H54 (cell line): ENCODE data around the gene SENP6.
"Not testable (repeated sequence)": the region's sequence is repeated elsewhere in the genome, so short reads cannot be mapped to it uniquely, and the experiment has no call there.

Experiments
- DNase-seq: peaks from one replicate; pipeline ENCODE4 v3.0.0; 2011; ENCODE audit warnings: low spot score, mixed read lengths; ENCODE audit not compliant: insufficient read length
- FAIRE-seq: peaks from 3 replicates; lab custom pipeline; 2011; peaks lifted over from hg19 to GRCh38; lab: Jason Lieb, UNC
- POLR2A ChIP-seq: IDR thresholded peaks from 2 replicates; pipeline ENCODE4 v1.6.1; 2011; ENCODE audit warnings: low read depth, mild to moderate bottlenecking, low read length

Gene SENP6

DNA sequence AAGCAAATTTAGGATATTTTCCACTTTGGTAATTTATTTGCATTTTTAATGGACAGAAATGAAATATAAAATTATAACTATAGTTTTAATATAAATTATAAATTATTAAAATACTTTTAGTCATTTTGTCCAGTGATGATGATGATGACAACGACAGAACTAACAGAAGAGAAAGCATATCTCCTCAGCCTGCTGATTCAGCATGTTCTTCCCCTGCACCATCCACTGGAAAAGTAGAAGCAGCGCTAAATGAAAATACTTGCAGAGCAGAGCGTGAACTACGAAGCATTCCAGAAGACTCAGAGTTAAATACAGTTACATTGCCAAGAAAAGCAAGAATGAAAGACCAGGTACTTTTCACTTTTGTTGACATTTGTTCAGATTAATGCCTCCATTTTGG is 64.9 kb downstream of the SENP6 start:
- no peak for TF ChIP-seq POLR2A
- FAIRE-seq (no peak), DNase-seq (no peak)

DNA sequence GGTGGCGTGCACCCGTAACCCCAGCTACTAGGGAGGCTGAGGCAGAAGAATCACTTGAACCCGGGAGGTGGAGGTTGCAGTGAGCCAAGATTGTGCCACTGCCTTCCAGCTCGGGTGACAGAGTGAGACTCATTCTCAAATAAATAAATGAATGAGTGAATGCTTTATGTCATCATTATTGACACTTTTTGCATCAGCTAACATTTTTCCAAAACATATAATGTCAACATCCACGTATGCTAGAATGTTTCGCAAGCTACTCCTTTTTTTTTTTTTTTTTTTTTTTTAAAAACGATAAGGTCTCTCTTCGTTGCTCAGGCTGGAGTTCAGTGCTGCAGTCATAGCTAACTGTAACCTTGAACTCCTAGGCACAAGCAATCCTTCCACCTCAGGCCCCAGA is 72.2 kb downstream of the SENP6 start:
- no peak for FAIRE-seq
- no peak for DNase-seq
- TF ChIP-seq POLR2A, result no peak

DNA sequence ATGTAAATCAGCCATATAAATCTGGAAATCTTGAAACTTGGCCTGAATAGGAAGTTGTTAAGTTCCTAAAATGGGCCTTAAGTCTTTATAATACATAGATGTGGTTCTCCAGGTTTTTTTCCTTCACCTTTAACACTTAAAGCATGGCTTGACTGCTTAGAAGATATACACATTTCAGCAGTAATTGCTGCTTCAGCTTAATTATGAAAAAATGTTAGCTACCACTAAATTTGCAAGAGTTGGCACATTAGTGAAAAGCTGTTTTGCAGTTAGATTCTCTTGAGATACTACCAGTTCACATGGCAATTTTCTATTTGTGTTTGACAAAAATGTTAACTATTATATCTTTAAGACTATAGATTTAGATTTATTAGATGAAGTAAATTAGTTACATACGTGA is 74.7 kb downstream of the SENP6 start:
- DNase-seq, result no peak
- TF ChIP-seq POLR2A, result no peak
- no peak for FAIRE-seq

DNA sequence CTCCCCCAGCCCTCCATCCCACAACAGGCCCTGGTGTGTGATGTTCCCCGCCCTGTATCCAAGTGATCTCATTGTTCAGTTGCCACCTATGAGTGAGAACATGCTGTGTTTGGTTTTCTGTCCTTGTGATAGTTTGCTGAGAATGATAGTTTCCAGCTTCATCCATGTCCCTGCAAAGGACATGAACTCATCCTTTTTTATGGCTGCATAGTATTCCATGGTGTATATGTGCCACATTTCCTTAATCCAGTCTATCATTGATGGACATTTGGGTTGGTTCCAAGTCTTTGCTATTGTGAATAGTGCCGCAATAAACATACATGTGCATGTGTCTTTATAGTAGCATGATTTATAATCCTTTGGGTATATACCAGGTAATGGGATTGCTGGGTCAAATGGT is 80.9 kb downstream of the SENP6 start:
- DNase-seq, FAIRE-seq: not testable (repeated sequence)

DNA sequence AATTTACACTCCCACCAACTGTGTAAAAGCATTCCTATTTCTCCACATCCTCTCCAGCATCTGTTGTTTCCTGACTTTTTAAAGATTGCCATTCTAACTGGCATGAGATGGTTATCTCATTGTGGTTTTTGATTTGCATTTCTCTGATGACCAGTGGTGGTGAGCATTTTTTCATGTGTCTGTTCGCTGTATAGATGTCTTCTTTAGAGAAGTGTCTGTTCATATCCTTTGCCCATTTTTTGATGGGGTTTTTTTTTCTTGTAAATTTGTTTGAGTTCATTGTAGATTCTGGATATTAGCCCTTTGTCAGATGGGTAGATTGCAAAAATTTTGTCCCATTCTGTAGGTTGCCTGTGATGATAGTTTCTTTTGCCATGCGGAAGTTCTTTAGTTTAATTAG is 81.3 kb downstream of the SENP6 start:
- DNase-seq, FAIRE-seq: not testable (repeated sequence)

DNA sequence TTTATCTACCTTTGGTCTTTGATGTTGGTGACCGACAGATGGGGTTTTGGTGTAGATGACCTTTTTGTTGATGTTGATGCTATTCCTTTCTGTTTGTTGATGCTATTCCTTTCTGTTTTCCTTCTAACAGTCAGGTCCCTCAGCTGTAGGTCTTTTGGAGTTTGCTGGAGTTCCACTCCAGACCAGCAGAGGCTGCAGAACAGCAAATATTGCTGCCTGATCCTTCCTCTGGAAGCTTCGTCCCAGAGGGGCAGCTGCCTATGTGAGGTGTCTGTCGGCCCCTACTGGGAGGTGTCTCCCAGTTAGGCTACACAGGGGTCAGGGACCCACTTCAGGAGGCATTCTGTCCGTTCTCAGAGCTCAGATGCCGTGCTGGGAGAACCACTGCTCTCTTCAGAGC is 85.9 kb downstream of the SENP6 start:
- DNase-seq, FAIRE-seq: not testable (repeated sequence)

DNA sequence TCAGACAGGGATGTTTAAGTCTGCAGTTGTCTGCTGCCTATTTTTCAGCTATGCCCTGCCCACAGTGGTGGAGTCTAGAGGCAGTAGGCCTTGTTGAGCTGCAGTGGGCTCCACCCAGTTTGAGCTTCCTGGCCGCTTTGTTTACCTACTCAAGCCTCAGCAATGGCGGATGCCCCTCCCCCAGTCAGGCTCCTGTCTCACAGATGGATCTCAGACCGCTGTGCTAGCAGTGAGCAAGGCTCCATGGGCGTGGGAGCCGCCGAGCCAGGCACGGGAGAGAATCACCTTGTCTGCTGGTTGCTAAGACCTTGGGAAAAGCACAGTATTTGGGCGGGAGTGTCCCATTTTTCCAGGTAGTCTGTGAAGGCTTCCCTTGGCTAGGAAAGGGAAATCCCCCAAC is 86.3 kb downstream of the SENP6 start:
- DNase-seq, FAIRE-seq: not testable (repeated sequence)

DNA sequence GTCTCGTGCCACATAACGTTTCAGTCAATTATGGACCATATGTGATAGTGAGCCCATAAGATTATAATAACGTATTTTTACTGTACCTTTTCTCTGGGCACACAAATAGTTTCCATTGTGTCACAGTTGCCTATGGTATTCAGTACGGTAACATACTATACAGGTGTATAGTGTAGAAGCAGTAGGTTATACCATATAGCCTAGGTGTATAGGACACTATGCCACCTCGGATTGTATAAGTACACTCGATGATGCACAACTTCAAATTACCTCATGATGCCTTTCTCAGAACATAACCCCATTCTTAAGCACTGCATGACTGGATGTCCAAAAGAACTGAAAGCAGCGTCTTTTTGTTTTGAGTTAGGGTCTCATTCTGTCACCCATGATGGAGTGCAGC is 87.9 kb downstream of the SENP6 start:
- TF ChIP-seq POLR2A, result no peak
- FAIRE-seq (no peak), DNase-seq (no peak)

DNA sequence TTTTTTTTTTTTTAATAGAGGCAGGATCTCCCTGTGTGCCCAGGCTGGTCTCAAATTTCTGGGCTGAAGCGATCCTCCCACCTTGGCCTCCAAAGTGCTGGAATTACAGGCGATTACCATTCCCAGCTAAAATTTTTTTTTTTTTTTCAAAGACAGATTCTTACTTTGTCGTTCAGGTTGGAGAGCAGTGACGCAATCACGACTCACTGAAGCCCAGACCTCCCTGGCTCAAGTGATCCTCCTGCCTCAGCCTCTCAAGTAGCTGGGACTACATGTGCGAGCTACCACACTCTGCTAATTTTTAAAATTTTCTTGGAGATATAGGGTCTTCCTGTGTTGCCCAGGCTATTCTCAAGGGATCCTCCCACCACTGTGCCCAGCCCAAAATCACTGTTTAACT is 89.3 kb downstream of the SENP6 start:
- DNase-seq (no peak), FAIRE-seq (no peak)
- TF ChIP-seq POLR2A, result no peak

DNA sequence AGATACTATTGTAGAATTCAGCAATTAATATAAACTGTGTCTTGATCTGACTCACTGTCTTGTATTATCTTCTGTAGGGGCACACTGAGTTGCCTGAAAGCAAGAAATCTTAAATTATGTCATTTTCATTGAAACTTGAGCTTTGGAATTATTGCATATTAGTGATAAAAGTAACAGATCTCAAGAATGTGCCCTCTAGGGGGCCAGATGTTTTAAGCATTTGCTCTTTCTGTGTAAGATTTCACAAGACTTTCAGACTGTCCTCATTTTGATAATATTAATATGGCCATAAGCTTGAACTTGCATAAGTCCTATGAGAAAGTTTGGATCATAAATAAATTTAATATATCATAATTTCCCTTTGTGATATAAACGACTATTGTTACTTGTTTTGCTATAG is 91.9 kb downstream of the SENP6 start:
- no peak for TF ChIP-seq POLR2A
- DNase-seq (no peak), FAIRE-seq (no peak)

DNA sequence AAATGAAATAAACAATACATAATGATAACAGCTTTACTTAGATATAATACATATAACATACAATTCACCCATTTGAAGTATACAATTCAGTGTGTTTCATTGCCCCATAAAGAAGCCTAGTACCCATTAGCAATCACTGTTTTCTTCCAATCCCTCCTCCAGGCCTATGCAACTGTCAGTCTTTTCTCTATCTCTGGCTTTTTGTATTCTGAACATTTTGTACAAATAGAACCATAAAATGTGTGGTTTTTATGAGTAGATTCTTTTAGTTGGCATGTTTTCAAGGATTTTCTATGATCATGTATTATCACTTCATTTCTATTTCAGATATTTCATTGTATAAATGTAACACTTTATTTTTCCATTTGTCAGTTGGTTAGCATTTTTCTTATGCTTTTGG is 92.7 kb downstream of the SENP6 start:
- FAIRE-seq (no peak), DNase-seq (no peak)

DNA sequence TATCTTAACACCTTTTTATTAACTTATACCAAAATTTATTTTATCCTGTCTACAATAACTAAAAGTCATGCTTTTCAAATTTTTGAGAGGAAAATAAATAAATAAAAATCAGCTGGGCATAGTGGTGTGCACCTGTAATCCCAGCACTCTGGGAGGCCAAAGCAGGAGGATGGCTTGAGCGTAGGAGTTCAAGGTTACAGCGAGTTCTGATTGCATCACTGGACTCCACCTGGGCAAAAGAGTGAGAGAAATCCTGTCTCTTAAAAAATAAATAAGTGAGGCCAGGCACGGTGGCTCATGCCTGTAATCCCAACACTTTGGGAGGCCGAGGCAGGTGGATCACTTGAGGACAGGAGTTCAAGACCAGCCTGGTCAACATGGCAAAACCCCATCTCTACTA is 106.7 kb downstream of the SENP6 start:
- FAIRE-seq, DNase-seq: not testable (repeated sequence)

More for the DNA sequence above, 92.7 kb downstream of the SENP6 start:
- no peak for TF ChIP-seq POLR2A

DNA sequence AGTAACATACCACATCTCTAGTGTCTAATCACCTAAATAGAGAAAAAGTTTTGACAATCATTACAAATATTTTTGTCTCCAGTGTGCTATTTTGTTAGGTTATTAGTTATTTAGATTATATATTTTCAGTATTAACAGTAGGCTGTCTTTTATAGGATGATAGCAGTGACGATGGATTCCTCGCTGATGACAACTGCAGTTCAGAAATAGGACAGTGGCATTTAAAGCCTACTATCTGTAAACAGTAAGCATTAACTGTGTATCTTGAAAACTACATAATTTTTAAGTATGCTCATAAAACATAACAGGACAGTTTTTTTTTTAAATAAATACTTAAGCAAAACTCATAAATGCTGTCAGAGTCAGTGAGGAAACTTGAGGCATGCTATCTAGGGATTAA is 109.5 kb downstream of the SENP6 start:
- FAIRE-seq (no peak), DNase-seq (no peak)
- TF ChIP-seq POLR2A, result no peak

DNA sequence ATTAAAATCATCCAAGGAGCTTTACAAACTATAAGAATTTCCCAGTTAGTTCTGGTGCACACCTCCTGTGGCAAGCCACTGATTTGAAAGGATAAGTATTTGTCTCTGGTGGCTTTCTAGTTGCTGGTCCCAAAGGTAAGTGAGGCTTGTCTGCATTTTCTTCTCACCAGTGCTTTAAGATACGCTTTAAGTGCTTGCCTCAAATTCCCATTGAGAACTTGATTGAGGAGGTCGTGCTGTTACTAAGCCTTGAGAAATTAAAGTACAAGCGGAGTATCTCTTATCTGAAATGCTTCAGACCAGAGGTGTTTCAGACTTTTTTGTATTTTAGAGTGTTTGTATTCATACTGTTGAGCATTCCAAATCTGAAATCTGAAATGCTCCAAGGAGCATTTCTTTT is 117.5 kb downstream of the SENP6 start:
- DNase-seq, result no peak
- no peak for FAIRE-seq
- no peak for TF ChIP-seq POLR2A

DNA sequence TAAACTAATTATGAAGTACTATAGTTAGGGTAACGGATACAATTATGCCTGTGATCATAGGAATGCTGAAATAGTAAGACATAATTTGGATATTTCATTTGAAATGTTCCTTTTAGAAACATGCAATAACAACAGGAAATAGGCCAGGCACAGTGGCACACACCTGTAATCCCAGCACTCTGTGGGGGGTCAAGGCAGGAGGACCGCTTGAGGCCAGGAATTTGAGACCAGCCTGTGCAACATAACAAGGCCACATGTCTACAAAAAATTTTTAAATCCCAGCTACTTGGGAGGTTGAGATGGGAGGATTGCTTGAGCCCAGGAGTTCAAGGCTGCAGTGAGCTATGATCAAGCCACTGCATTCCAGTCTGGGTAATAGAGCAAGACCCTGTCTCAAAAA is 121.7 kb downstream of the SENP6 start:
- FAIRE-seq, result no peak

DNA sequence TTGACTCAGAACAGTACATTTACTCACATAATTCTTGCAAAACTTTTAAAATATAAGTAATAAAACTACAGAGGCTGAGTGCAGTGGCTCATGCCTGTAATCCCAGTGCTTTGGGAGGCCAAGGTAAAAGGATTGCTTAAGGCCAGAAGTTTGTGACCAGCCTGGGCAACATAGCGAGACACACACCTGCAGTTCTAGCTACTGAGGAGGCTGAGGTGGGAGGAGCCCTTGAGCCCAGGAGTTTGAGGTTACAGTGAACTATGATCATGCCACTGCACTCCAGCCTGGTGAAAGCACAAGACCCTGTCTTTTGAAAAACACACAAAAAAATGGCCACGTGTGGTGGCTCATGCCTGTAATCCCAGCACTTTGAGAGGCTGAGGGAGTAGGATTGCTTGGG is 125.5 kb downstream of the SENP6 start:
- FAIRE-seq (no peak), DNase-seq (no peak)
- TF ChIP-seq POLR2A, result no peak

More for the DNA sequence above, 121.7 kb downstream of the SENP6 start:
- no peak for TF ChIP-seq POLR2A
- DNase-seq, result no peak

DNA sequence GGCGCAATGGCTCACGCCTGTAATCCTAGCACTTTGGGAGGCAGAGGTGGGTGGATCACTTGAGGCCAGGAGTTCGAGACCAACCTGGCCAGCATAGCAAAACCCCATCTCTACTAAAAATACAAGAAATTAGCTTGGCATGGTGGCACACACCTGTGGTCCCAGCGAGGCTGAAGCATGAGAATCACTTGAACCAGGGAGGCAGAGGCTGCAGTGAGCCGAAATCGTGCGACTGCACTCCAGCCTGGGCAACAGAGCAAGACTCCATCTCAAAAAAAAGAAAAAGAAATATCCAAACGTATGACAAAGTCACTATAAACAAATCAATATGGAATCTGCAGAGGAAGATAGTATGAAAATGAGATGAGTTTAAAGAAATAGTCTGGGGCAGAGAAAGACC is 129.3 kb downstream of the SENP6 start:
- not testable (repeated sequence) for DNase-seq

More for the DNA sequence above, 129.3 kb downstream of the SENP6 start:
- FAIRE-seq, result not testable (repeated sequence)
